HepG2 (cell line): ENCODE measurements around the gene SCO1. TPM values are rescaled to one million over a fixed set of nuclear protein-coding genes. Genes with fewer than 3 reads are reported as not detected.

Experiments
- JUN ChIP-seq: sonication (generic); formaldehyde crosslinking; IDR thresholded peaks from 2 replicates; pipeline ENCODE4 v1.4.0; 2020; ENCODE audit warnings: mild to moderate bottlenecking, missing genetic modification reagents
- KDM5B ChIP-seq: sonication (generic); formaldehyde crosslinking; IDR thresholded peaks from 2 replicates; pipeline ENCODE4 v1.4.0; 2020; ENCODE audit warnings: missing genetic modification reagents, mild to moderate bottlenecking, borderline replicate concordance
- POLR2AphosphoS5 ChIP-seq: IDR thresholded peaks from 2 replicates; pipeline ENCODE4 v1.6.1; 2012; ENCODE audit warnings: low read depth, low read length
- SAP130 ChIP-seq: IDR thresholded peaks from 2 replicates; pipeline ENCODE4 v1.6.1; 2016; ENCODE audit warnings: low read depth
- SIX1 ChIP-seq: sonication (generic); formaldehyde crosslinking; IDR thresholded peaks from 2 replicates; pipeline ENCODE4 v1.4.0; 2020; ENCODE audit warnings: missing genetic modification reagents, borderline replicate concordance
- STAT5B ChIP-seq: sonication (generic); formaldehyde crosslinking; IDR thresholded peaks from 2 replicates; pipeline ENCODE4 v1.4.0; 2020; ENCODE audit warnings: missing genetic modification reagents
- ZMYM3 ChIP-seq: sonication (generic); formaldehyde crosslinking; IDR thresholded peaks from 2 replicates; pipeline ENCODE4 v1.5.1; 2020; ENCODE audit warnings: mild to moderate bottlenecking, missing genetic modification reagents
- ZNF207 ChIP-seq: fragments of 450-650 bp; IDR thresholded peaks from 2 replicates; pipeline ENCODE4 v1.6.1; 2016; ENCODE audit warnings: antibody characterized with exemption, borderline replicate concordance
- ZNF563 ChIP-seq: sonication (generic); formaldehyde crosslinking; IDR thresholded peaks from 2 replicates; pipeline ENCODE4 v1.8.0; 2022; ENCODE audit warnings: mild to moderate bottlenecking, moderate library complexity, missing genetic modification reagents
- ZNF615 ChIP-seq: sonication (generic); formaldehyde crosslinking; IDR thresholded peaks from 2 replicates; pipeline ENCODE4 v1.5.0; 2020; ENCODE audit warnings: mild to moderate bottlenecking, missing genetic modification reagents, borderline replicate concordance
- ZNF788 ChIP-seq: sonication (generic); formaldehyde crosslinking; IDR thresholded peaks from 2 replicates; pipeline ENCODE4 v1.5.0; 2020; ENCODE audit warnings: mild to moderate bottlenecking, missing genetic modification reagents, borderline replicate concordance
- ZNF878 ChIP-seq: sonication (generic); formaldehyde crosslinking; IDR thresholded peaks from 2 replicates; pipeline ENCODE4 v1.8.1; 2023; ENCODE audit warnings: mild to moderate bottlenecking, missing genetic modification reagents, moderate library complexity
- polyA plus RNA-seq, 8 experiments: library from polyadenylated mRNA; depleted of rRNA in 3 of 8; stranded (reverse) in 7 of 8; unstranded in 1 of 8; fragments of >200 nt; fragmentation: Illumina TruSeq in 4 of 8; extraction: Trizol in 4 of 8; gene quantifications; 2 replicates each; pipeline versions ENCODE4 v1.2.1 to v1.2.3, GENCODE V29; 2011 to 2016; ENCODE audit warnings: low read depth in 4 of 8, missing spikeins in 1 of 8, mixed read lengths in 1 of 8; ENCODE audit not compliant: insufficient read depth in 1 of 8
- total RNA-seq, 5 experiments: library from RNA; depleted of rRNA; stranded (reverse); fragments of >200 nt; fragmentation: Illumina TruSeq; extraction: Trizol; gene quantifications; 2 replicates each; pipeline ENCODE4 v1.2.3, GENCODE V29; 2016; ENCODE audit warnings: low read depth in 1 of 5
- TF ChIP-seq, protein P1 (sequence below): IDR thresholded peaks from 2 replicates; pipeline ENCODE4 v1.6.1; 2016; ENCODE audit warnings: low read depth
- TF ChIP-seq, protein P2 (sequence below): sonication (generic); formaldehyde crosslinking; conservative IDR thresholded peaks from 2 replicates; pipeline ENCODE4 v1.8.1; 2023; ENCODE audit warnings: missing genetic modification reagents
- TF ChIP-seq, protein P3 (sequence below): IDR thresholded peaks from 2 replicates; pipeline ENCODE4 v1.6.1; 2016
- TF ChIP-seq, protein P4 (sequence below): sonication (generic); formaldehyde crosslinking; IDR thresholded peaks from 2 replicates; pipeline ENCODE4 v1.4.0; 2020; ENCODE audit warnings: missing genetic modification reagents
- TF ChIP-seq, protein P5 (sequence below): sonication (generic); formaldehyde crosslinking; IDR thresholded peaks from 2 replicates; pipeline ENCODE4 v1.4.0; 2020; ENCODE audit warnings: missing genetic modification reagents, low read depth, mild to moderate bottlenecking, borderline replicate concordance
- TF ChIP-seq, protein P6 (sequence below): sonication (generic); formaldehyde crosslinking; conservative IDR thresholded peaks from 2 replicates; pipeline ENCODE4 v1.8.0; 2022; ENCODE audit warnings: missing genetic modification reagents

Gene SCO1
- total and polyA plus RNA-seq, 2 of the 13 experiments (the other 11 are each of a cell fraction or from before 2014, with no cell fraction given): 11.4 to 50.3 TPM

DNA sequence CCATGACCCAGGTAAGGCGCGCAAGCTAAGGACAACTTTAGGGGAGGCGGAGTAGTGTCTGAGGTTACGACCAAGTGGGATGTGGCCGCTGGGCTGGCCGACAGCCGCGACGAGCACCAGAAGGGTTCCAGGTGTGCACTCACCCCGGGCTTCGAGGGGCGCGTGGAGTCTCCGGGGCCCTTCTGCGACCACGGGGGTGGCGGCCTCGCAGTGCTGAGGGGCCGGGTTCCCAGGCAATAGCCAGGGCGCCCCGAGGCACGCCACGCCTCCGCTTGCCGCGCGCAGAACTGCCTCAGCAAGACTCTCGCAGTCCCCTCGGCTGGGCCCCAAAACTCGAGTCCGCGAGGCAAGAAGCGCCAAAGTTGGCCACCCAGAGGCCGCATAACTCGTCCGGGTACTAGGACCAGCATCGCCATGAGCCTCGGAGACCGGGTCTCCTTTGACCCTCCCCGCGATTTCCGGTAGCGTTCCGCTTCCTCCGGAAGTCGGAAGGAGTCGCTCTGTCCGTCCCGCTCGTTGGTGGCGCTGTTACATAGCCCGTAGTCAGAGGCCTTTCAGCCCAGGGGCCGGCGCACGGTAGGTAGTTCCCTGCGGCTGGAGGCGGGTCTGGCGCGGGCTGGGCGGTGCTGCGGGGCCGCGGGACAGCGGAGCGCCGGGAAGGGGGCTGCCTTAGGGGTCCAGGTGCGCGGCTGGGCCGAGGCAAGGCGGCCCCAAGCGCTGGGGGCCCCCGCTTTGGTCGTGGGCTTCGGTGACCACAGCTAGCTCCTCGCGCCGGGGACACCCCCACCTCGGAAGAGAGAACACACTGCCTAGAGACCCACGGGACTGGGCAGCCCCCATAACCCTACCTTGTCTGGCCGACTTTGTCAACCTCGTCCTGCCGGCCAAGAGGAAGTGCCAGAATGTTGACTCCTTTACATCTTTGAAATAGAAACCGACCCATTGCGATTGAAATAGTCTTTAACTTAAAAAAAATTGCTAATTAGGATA, at the start of gene SCO1, which contains the start of gene ADPRM (continued):
- TF ChIP-seq SIX1 (CRISPR knock-in tag): no peak
- peak; percentile 80; the same call in 1 of the 2 replicates for TF ChIP-seq ZNF788 (CRISPR knock-in tag)
- TF ChIP-seq ZNF207: no peak
- TF ChIP-seq ZNF615 (CRISPR knock-in tag): no peak; the same call in 1 of the 2 replicates
- peak; percentile 78 for TF ChIP-seq POLR2AphosphoS5
- TF ChIP-seq, protein P1, sequence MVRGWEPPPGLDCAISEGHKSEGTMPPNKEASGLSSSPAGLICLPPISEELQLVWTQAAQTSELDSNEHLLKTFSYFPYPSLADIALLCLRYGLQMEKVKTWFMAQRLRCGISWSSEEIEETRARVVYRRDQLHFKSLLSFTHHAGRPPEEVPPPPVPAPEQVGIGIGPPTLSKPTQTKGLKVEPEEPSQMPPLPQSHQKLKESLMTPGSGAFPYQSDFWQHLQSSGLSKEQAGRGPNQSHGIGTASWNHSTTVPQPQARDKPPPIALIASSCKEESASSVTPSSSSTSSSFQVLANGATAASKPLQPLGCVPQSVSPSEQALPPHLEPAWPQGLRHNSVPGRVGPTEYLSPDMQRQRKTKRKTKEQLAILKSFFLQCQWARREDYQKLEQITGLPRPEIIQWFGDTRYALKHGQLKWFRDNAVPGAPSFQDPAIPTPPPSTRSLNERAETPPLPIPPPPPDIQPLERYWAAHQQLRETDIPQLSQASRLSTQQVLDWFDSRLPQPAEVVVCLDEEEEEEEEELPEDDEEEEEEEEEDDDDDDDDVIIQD (CRISPR knock-in tag): peak; percentile 89
- no peak; the same call in 1 of the 2 replicates for TF ChIP-seq ZMYM3
- TF ChIP-seq, protein P2, sequence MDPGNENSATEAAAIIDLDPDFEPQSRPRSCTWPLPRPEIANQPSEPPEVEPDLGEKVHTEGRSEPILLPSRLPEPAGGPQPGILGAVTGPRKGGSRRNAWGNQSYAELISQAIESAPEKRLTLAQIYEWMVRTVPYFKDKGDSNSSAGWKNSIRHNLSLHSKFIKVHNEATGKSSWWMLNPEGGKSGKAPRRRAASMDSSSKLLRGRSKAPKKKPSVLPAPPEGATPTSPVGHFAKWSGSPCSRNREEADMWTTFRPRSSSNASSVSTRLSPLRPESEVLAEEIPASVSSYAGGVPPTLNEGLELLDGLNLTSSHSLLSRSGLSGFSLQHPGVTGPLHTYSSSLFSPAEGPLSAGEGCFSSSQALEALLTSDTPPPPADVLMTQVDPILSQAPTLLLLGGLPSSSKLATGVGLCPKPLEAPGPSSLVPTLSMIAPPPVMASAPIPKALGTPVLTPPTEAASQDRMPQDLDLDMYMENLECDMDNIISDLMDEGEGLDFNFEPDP: no peak
- TF ChIP-seq, protein P3, sequence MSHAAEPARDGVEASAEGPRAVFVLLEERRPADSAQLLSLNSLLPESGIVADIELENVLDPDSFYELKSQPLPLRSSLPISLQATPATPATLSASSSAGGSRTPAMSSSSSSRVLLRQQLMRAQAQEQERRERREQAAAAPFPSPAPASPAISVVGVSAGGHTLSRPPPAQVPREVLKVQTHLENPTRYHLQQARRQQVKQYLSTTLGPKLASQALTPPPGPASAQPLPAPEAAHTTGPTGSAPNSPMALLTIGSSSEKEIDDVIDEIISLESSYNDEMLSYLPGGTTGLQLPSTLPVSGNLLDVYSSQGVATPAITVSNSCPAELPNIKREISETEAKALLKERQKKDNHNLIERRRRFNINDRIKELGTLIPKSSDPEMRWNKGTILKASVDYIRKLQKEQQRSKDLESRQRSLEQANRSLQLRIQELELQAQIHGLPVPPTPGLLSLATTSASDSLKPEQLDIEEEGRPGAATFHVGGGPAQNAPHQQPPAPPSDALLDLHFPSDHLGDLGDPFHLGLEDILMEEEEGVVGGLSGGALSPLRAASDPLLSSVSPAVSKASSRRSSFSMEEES (CRISPR knock-in tag): peak; percentile 64; the same call in 1 of the 2 replicates
- TF ChIP-seq, protein P4, sequence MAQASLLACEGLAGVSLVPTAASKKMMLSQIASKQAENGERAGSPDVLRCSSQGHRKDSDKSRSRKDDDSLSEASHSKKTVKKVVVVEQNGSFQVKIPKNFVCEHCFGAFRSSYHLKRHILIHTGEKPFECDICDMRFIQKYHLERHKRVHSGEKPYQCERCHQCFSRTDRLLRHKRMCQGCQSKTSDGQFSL (CRISPR knock-in tag): no peak
- peak; percentile 82; the same call in 1 of the 2 replicates for TF ChIP-seq KDM5B
- peak; percentile 86 for TF ChIP-seq ZNF563
- TF ChIP-seq, protein P5, sequence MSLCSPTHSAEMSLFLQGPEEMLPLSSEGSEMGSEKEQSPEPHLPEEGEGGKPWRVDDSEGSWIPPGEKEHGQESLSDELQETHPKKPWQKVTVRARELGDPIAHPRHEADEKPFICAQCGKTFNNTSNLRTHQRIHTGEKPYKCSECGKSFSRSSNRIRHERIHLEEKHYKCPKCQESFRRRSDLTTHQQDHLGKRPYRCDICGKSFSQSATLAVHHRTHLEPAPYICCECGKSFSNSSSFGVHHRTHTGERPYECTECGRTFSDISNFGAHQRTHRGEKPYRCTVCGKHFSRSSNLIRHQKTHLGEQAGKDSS (CRISPR knock-in tag): peak; percentile 88
- TF ChIP-seq ZNF878 (CRISPR knock-in tag): no peak
- TF ChIP-seq STAT5B (CRISPR knock-in tag): no peak
- TF ChIP-seq JUN (CRISPR knock-in tag): peak; percentile 50; the same call in 1 of the 2 replicates
- TF ChIP-seq, protein P6, sequence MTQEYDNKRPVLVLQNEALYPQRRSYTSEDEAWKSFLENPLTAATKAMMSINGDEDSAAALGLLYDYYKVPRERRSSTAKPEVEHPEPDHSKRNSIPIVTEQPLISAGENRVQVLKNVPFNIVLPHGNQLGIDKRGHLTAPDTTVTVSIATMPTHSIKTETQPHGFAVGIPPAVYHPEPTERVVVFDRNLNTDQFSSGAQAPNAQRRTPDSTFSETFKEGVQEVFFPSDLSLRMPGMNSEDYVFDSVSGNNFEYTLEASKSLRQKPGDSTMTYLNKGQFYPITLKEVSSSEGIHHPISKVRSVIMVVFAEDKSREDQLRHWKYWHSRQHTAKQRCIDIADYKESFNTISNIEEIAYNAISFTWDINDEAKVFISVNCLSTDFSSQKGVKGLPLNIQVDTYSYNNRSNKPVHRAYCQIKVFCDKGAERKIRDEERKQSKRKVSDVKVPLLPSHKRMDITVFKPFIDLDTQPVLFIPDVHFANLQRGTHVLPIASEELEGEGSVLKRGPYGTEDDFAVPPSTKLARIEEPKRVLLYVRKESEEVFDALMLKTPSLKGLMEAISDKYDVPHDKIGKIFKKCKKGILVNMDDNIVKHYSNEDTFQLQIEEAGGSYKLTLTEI (CRISPR knock-in tag): no peak
- peak; percentile 96 for TF ChIP-seq SAP130
